Gastrocnemius medialis (tissue), 4 donors: ENCODE data around the gene EXOC1L.

Experiments
- POLR2A ChIP-seq, 2 donors: fragments of 450-650 bp; IDR thresholded peaks; one replicate each; pipeline ENCODE4 v1.6.1; 2017; ENCODE audit warnings: antibody characterized with exemption in 2 of 2, mild to moderate bottlenecking in 2 of 2, moderate library complexity in 2 of 2
- TF ChIP-seq, protein P1 (sequence below), 5 experiments: fragments of 450-650 bp in 3 of 5; fragments of 200-600 bp in 2 of 5; sonication (generic) in 2 of 5; IDR thresholded peaks in 4 of 5; conservative IDR thresholded peaks in 1 of 5; 1 replicate in 4 of 5; 2 replicates in 1 of 5; pipeline ENCODE4 v1.5.1; 2016 to 2019; ENCODE audit warnings: antibody characterized with exemption in 5 of 5, mild to moderate bottlenecking in 3 of 5, moderate library complexity in 3 of 5

DNA sequence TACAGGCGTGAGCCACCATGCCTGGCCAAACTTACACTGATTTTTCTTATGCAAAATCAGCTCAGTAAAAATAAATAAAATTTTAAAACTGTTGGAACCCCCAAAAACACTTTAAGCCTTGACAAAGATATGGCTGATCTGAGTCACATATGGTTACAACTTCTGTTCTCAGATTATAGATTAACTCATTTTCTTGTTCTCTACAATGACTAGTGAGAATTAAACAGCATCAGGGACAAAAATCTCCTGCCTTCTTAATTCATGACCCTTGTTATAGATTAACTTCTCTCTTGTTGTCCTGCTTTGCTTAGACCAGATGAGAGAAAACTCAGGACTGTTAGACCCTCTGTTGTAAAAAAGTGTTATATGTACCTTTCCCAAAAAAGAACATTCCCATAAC, 24.2 kb upstream of the EXOC1L start:
- TF ChIP-seq, protein P1, sequence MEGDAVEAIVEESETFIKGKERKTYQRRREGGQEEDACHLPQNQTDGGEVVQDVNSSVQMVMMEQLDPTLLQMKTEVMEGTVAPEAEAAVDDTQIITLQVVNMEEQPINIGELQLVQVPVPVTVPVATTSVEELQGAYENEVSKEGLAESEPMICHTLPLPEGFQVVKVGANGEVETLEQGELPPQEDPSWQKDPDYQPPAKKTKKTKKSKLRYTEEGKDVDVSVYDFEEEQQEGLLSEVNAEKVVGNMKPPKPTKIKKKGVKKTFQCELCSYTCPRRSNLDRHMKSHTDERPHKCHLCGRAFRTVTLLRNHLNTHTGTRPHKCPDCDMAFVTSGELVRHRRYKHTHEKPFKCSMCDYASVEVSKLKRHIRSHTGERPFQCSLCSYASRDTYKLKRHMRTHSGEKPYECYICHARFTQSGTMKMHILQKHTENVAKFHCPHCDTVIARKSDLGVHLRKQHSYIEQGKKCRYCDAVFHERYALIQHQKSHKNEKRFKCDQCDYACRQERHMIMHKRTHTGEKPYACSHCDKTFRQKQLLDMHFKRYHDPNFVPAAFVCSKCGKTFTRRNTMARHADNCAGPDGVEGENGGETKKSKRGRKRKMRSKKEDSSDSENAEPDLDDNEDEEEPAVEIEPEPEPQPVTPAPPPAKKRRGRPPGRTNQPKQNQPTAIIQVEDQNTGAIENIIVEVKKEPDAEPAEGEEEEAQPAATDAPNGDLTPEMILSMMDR (IDR thresholded peaks at IDR 0.05 in 4 of 5, conservative IDR thresholded peaks at IDR 0.05 in 1 of 5): no peak
- TF ChIP-seq POLR2A (IDR thresholded peaks at IDR 0.05): no peak
